ENCODE results near the gene GIMAP8. TPM values are rescaled to one million over a fixed set of nuclear protein-coding genes. Genes with fewer than 3 reads are reported as not detected.

The GIMAP8 gene
- total RNA-seq, 4 donors from 2014 or later, result 0.38 to 12.2 (median 2.4) TPM

DNA sequence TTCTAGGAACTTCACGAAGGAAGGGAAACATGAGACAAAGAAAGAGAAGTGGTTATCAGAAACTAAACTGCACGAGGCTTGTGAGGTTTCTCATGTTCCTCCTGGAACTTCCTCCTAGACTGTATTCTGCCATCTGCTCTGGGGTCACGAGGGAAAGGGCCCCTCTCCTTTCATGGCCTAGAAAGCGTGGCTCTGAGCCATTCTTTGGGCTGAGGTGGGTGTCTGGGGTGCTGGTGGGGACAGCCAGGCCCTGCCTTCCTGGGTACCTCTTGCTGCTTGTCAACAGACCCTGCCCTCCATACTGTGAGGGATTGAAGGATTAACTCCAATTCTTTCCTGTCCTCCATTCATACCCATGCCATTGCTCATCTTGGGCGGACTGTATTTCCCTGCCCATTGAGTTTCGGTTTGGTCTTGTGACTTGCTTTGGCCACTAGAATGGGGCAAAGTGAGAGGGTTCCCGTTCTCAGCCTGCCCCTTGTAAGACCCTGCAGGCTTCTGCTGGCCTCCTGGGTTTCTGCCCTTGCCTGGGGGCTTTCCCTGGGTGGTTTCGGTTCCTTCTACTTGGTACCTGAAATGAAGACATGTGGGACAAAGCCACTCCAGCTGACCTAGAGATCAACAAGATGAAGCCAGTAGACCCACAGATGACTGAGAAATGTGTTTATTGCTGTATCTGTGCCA, 14.9 kb upstream of the GIMAP8 start:
- Histone ChIP-seq H3K4me1 (no peaks in the 10 kb centered on the region), H3K27me3 (peaks cover 0 to 7% (median 0%) of the 10 kb centered on the region in 4 donors), H3K9me3 (no peaks in the 10 kb centered on the region), H3K4me3 (no peak overlapping the region), H3K36me3 (no peaks in the 10 kb centered on the region), H3K27ac (peak overlapping the region in 1 of 4 donors; percentile 59)
- WGBS, 2 donors, result 63 to 64% methylated on average over 7 to 8 of the region's 8 CpGs
- TF ChIP-seq POLR2A (IDR thresholded peaks at IDR 0.05) (no peak), CTCF (IDR thresholded peaks at IDR 0.05) (no peak)
- no peak for DNase-seq
- intact Hi-C loops (cut with DNase I), result no loop called here

- H3K4me1 ChIP-seq, result no peaks in the 10 kb centered on the region
- WGBS, 2 donors, result 32 to 36% methylated on average over 2 of the region's 2 CpGs
- H3K36me3 ChIP-seq, result no peaks in the 10 kb centered on the region
- no peak overlapping the region for H3K4me3 ChIP-seq
- intact Hi-C loops (cut with DNase I), result no loop called here
- DNase-seq, result no peak
- no peak overlapping the region for H3K27ac ChIP-seq
- H3K9me3 ChIP-seq, result peaks cover 0 to 12% (median 9%) of the 10 kb centered on the region in 3 donors
- TF ChIP-seq CTCF (IDR thresholded peaks at IDR 0.05) (no peak), POLR2A (IDR thresholded peaks at IDR 0.05) (no peak)
- H3K27me3 ChIP-seq, result no peaks in the 10 kb centered on the region
These were observed 10.5 kb upstream of the GIMAP8 start for GRCh38 chr7:150439967-150440366.

- intact Hi-C loops (cut with DNase I), result no loop called here
- Histone ChIP-seq H3K27me3 (no peaks in the 10 kb centered on the region), H3K4me3 (no peak overlapping the region), H3K27ac (no peak overlapping the region), H3K36me3 (no peaks in the 10 kb centered on the region), H3K9me3 (peaks cover 0 to 12% (median 9%) of the 10 kb centered on the region in 3 donors), H3K4me1 (no peaks in the 10 kb centered on the region)
- DNase-seq, result no peak
- TF ChIP-seq CTCF (IDR thresholded peaks at IDR 0.05) (no peak), POLR2A (IDR thresholded peaks at IDR 0.05) (no peak)
These were observed 8.9 kb upstream of the GIMAP8 start for GRCh38 chr7:150441524-150441923.

DNA sequence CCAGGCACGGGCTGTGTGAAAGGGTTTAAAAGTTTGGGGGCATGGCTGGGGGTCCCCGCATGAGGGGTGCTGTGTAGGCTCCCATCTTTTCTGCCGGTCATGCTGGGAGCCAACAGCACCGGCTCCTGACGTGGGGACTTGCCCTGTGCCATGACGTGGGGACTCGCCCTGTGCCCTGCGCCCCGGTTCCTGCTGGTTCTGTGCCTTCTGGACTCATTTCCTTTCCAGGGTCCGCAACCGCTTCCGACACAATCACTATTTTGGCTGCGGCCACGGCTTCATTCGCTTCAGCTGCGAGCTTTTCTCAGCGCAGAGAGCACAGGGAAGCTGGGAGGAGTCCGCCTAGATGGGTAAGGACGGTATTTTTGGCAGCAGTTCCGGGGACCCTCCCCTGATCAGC, 7.6 kb upstream of the GIMAP8 start:
- H3K4me1 ChIP-seq, result no peaks in the 10 kb centered on the region
- intact Hi-C loops (cut with DNase I), result no loop called here
- no peak overlapping the region for H3K4me3 ChIP-seq
- no peak overlapping the region for H3K27ac ChIP-seq
- H3K36me3 ChIP-seq, result no peaks in the 10 kb centered on the region
- H3K27me3 ChIP-seq, result no peaks in the 10 kb centered on the region
- peaks cover 0 to 12% (median 9%) of the 10 kb centered on the region in 3 donors for H3K9me3 ChIP-seq
- WGBS, 2 donors, result 94 to 95% methylated on average over 3 to 8 of the region's 20 CpGs
- TF ChIP-seq CTCF (IDR thresholded peaks at IDR 0.05) (no peak), POLR2A (IDR thresholded peaks at IDR 0.05) (no peak)
- no peak for DNase-seq

- no peak overlapping the region for H3K4me3 ChIP-seq
- H3K4me1 ChIP-seq, result peaks cover under 1 to 10% (median 3%) of the 10 kb centered on the region in 3 donors
- DNase-seq, result no peak
- TF ChIP-seq POLR2A (IDR thresholded peaks at IDR 0.05) (no peak), CTCF (IDR thresholded peaks at IDR 0.05) (no peak)
- intact Hi-C loops (cut with DNase I), result no loop called here
- H3K9me3 ChIP-seq, result peaks cover 0 to 12% (median 9%) of the 10 kb centered on the region in 3 donors
- H3K27ac ChIP-seq, result no peak overlapping the region
- H3K36me3 ChIP-seq, result no peaks in the 10 kb centered on the region
- 83 to 84% methylated on average over 11 to 16 of the region's 18 CpGs for WGBS, 2 donors
- H3K27me3 ChIP-seq, result no peaks in the 10 kb centered on the region
These were observed 6.5 kb upstream of the GIMAP8 start for GRCh38 chr7:150443793-150444540.
